Gastroesophageal sphincter (tissue), 3 donors: ENCODE results near the gene CRLF2.

Source experiments
- CTCF ChIP-seq, 4 experiments: fragments of 200-600 bp in 2 of 4; fragments of 450-650 bp in 2 of 4; sonication (generic) in 1 of 4; IDR thresholded peaks; one replicate each; pipeline ENCODE4 v1.5.1; 2017 to 2019; ENCODE audit warnings: antibody characterized with exemption in 4 of 4, mild to moderate bottlenecking in 2 of 4, moderate library complexity in 2 of 4
- EP300 ChIP-seq: sonication (generic); formaldehyde crosslinking; IDR thresholded peaks from one replicate; pipeline ENCODE4 v1.6.1; 2017; ENCODE audit warnings: antibody characterized with exemption, mild to moderate bottlenecking
- POLR2A ChIP-seq, 2 donors: fragments of 450-650 bp; IDR thresholded peaks; one replicate each; pipeline ENCODE4 v1.6.1; 2017; ENCODE audit warnings: antibody characterized with exemption in 2 of 2, mild to moderate bottlenecking in 2 of 2, moderate library complexity in 1 of 2
- POLR2AphosphoS5 ChIP-seq: sonication (generic); formaldehyde crosslinking; IDR thresholded peaks from one replicate; pipeline ENCODE4 v1.6.1; 2017; ENCODE audit warnings: antibody characterized with exemption

GRCh38 chrX:1207496-1208025 lies 4.9 kb downstream of the CRLF2 start:
- TF ChIP-seq CTCF (IDR thresholded peaks at IDR 0.05) (no peak), POLR2A (IDR thresholded peaks at IDR 0.05) (no peak), POLR2AphosphoS5 (no peak), EP300 (no peak)
